ENCODE measurements around the gene LCN10. TPM values are rescaled to one million over a fixed set of nuclear protein-coding genes. Genes with fewer than 3 reads are reported as not detected.

The LCN10 gene
- total and polyA plus RNA-seq, 2 of the 13 experiments (the other 11 are each of a cell fraction or from before 2014, with no cell fraction given): 0.53 to 0.61 TPM

GRCh38 chr9:136728080-136728547, 14.6 kb downstream of the LCN10 start (continued):
- TF ChIP-seq HIC2 (CRISPR knock-in tag; IDR thresholded peaks at IDR 0.05; ENCODE audit: low read depth) (peak; percentile 29; the same call in 1 of the 2 replicates), FOXP1 (IDR thresholded peaks at IDR 0.05) (no peak), FOXP1 (CRISPR knock-in tag; IDR thresholded peaks at IDR 0.05) (no peak), PHF8 (CRISPR knock-in tag; IDR thresholded peaks at IDR 0.05) (peak; percentile 72), HDAC6 (IDR thresholded peaks at IDR 0.05; ENCODE audit: low read depth, low read length) (no peak), ZNF780A (CRISPR knock-in tag; IDR thresholded peaks at IDR 0.05) (no peak), ZEB1 (IDR thresholded peaks at IDR 0.05; ENCODE audit: insufficient replicate concordance, low read depth) (peak; percentile 59), GATA4 (IDR thresholded peaks at IDR 0.05; ENCODE audit: borderline replicate concordance, low read depth) (peak; percentile 91), RFX5 (IDR thresholded peaks at IDR 0.05; ENCODE audit: low read depth, low read length) (no peak), IRX3 (CRISPR knock-in tag; IDR thresholded peaks at IDR 0.05; ENCODE audit: borderline replicate concordance, low read depth) (peak; percentile 25; the same call in 1 of the 2 replicates), ZNF367 (CRISPR knock-in tag; IDR thresholded peaks at IDR 0.05; ENCODE audit: borderline replicate concordance) (no peak; the same call in 1 of the 2 replicates), ZNF296 (CRISPR knock-in tag; conservative IDR thresholded peaks at IDR 0.05) (0 out of 2 replicates have a peak, but pooled peaks have one; percentile 42), ZNF550 (CRISPR knock-in tag; IDR thresholded peaks at IDR 0.05; ENCODE audit: borderline replicate concordance) (no peak), ZNF776 (CRISPR knock-in tag; IDR thresholded peaks at IDR 0.05) (peak; percentile 97), SNAI1 (CRISPR knock-in tag; IDR thresholded peaks at IDR 0.05; ENCODE audit: borderline replicate concordance) (no peak), IKZF5 (CRISPR knock-in tag; IDR thresholded peaks at IDR 0.05) (peak; percentile 83), TGIF2 (CRISPR knock-in tag; IDR thresholded peaks at IDR 0.05) (0 out of 2 replicates have a peak, but pooled peaks have one; percentile 12), ARNT (IDR thresholded peaks at IDR 0.05) (no peak), MYPOP (CRISPR knock-in tag; IDR thresholded peaks at IDR 0.05) (peak; percentile 79; the same call in 1 of the 2 replicates), FOXM1 (CRISPR knock-in tag; IDR thresholded peaks at IDR 0.05) (no peak), ZNF275 (CRISPR knock-in tag; IDR thresholded peaks at IDR 0.05; ENCODE audit: borderline replicate concordance) (0 out of 2 replicates have a peak, but pooled peaks have one; percentile 68), ZNF709 (CRISPR knock-in tag; IDR thresholded peaks at IDR 0.05) (peak; percentile 62; the same call in 1 of the 2 replicates), SP140L (CRISPR knock-in tag; IDR thresholded peaks at IDR 0.05; ENCODE audit: borderline replicate concordance) (no peak), ZZZ3 (CRISPR knock-in tag; IDR thresholded peaks at IDR 0.05; ENCODE audit: borderline replicate concordance) (peak; percentile 76; the same call in 1 of the 2 replicates)
